ENCODE results near the gene MAPK4.

DNA sequence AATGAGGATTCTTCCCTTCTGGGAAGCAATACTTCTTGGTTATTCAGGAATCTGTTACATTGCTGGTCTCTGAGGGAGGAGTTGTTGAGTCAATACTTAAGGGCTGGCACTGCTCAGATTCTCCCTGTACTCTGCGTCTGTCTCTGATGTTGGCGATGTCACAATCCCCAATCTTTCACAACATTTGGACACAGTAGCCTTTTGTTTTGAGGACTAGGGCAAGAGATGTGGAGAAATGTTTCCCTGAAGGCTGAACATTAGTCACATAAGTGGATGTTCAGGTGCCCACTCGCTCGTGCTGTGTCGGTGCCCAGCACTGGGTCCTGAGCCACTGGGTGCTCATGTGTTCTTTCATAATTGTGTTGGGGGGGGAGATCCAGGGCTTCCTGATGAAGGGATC, 55.0 kb downstream of the MAPK4 start:
- no peak for TF ChIP-seq POLR2A (IDR thresholded peaks at IDR 0.05; ENCODE audit: low read depth, low read length)
- no peak for TF ChIP-seq TAF1 (IDR thresholded peaks at IDR 0.05; ENCODE audit: borderline replicate concordance, low read depth, low read length)
- no peak for TF ChIP-seq POLR2AphosphoS5 (IDR thresholded peaks at IDR 0.05; ENCODE audit: low read depth, low read length)

Measured in GM12892 (cell line).